GM12892 (cell line): ENCODE data around the gene RPL32.
"Not testable (repeated sequence)": the region's sequence is repeated elsewhere in the genome, so short reads cannot be mapped to it uniquely, and the experiment has no call there.

ENCODE experiments used
- DNase-seq: peaks from one replicate; pipeline ENCODE4 v3.0.0; 2011; ENCODE audit not compliant: insufficient read length
- FAIRE-seq: peaks from 2 replicates; lab custom pipeline; 2011; peaks lifted over from hg19 to GRCh38; lab: Jason Lieb, UNC
- POLR2A ChIP-seq: IDR thresholded peaks from 2 replicates; pipeline ENCODE4 v1.6.1; 2011; ENCODE audit warnings: low read depth, low read length, control low read depth
- POLR2AphosphoS5 ChIP-seq: IDR thresholded peaks from 2 replicates; pipeline ENCODE4 v1.6.1; 2011; ENCODE audit warnings: low read depth, low read length, control low read depth
- TAF1 ChIP-seq: IDR thresholded peaks from 2 replicates; pipeline ENCODE4 v1.6.1; 2011; ENCODE audit warnings: low read depth, mild to moderate bottlenecking, control low read depth, low read length, borderline replicate concordance

The RPL32 gene

GRCh38 chr3:12861611-12862010 lies 20.2 kb upstream of the RPL32 start:
- DNase-seq (no peak), FAIRE-seq (no peak)
- TF ChIP-seq TAF1 (no peak), POLR2A (no peak), POLR2AphosphoS5 (no peak)

GRCh38 chr3:12859840-12860239 lies 18.5 kb upstream of the RPL32 start:
- FAIRE-seq, result no peak
- TF ChIP-seq POLR2A (no peak), POLR2AphosphoS5 (no peak), TAF1 (no peak)

GRCh38 chr3:12856626-12857025 lies 15.3 kb upstream of the RPL32 start:
- no peak for DNase-seq
- FAIRE-seq, result no peak
- TF ChIP-seq TAF1 (no peak), POLR2AphosphoS5 (no peak), POLR2A (no peak)

More at GRCh38 chr3:12859840-12860239, 18.5 kb upstream of the RPL32 start:
- no peak for DNase-seq

- TF ChIP-seq POLR2A (no peak), POLR2AphosphoS5 (no peak), TAF1 (no peak)
- DNase-seq (no peak), FAIRE-seq (no peak)
These were observed 13.2 kb upstream of the RPL32 start for GRCh38 chr3:12854565-12854964.

DNA sequence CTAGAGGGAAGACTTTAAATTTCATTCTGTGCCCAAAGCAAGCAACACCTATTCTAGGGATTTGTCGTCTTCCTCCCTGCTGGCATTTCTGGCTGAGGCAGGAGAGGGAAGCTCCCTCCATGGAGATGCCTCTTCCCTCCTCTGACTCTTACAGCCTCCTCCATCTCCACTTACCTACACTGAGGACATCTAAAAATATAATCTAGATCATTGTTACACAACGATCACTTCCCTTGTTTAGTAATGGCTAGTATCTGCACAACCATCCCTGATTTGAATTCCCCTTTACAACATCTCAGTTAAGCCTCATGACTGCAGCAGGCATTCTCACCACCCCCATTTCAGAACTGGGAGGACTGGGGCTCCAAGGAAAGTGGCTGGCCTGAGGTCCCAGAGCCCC lies 12.5 kb upstream of the RPL32 start:
- not testable (repeated sequence) for FAIRE-seq, DNase-seq

- TF ChIP-seq TAF1 (no peak), POLR2AphosphoS5 (no peak), POLR2A (no peak)
- DNase-seq (no peak), FAIRE-seq (no peak)
These were observed 10.8 kb upstream of the RPL32 start for GRCh38 chr3:12852201-12852600.

DNA sequence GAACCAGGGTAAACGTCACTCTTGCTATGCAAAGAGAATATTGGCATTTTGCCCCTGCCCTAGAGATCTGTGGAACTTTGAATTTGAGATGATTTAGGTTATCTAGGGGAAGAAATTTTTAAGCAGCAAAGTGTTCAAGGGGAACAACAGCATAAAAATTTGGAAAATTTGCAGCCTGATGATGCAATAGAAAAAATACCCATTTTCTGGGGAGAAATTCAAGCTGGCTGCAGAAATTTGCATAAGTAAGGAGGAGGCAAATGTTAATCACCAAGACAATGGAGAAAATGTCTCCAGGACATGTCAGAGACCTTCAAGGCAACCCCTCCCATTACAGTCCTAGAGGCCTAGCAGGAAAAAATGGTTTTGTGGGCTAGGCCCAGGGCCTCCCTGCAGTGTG lies 4.4 kb upstream of the RPL32 start:
- no peak for FAIRE-seq

GRCh38 chr3:12842469-12842868 lies 1.1 kb upstream of the RPL32 start:
- TF ChIP-seq POLR2A (no peak), POLR2AphosphoS5 (no peak), TAF1 (no peak)
- DNase-seq (no peak), FAIRE-seq (no peak)

More for the DNA sequence above, 4.4 kb upstream of the RPL32 start:
- TF ChIP-seq POLR2A (no peak), TAF1 (no peak), POLR2AphosphoS5 (no peak)
- no peak for DNase-seq

DNA sequence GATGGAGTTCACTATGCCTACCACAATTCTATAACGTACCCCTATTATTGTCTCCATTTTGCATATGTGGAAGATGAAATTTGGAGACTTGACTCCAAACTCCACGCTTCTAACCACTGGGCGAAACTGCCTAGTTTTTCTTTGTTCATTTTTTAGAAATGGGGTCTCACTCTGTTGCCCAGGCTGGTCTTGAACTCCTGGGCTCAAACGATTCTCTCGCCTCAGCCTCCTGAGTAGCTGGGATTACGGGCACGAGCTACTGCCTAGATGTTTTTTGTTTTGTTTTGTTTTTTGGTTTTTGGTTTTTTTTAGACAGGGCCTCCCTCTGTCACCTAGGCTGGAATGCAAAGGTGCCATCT lies 584 bp upstream of the RPL32 start:
- DNase-seq (no peak), FAIRE-seq (no peak)
- no peak for TF ChIP-seq POLR2AphosphoS5
- TF ChIP-seq POLR2A, result no peak
- TF ChIP-seq TAF1, result no peak

DNA sequence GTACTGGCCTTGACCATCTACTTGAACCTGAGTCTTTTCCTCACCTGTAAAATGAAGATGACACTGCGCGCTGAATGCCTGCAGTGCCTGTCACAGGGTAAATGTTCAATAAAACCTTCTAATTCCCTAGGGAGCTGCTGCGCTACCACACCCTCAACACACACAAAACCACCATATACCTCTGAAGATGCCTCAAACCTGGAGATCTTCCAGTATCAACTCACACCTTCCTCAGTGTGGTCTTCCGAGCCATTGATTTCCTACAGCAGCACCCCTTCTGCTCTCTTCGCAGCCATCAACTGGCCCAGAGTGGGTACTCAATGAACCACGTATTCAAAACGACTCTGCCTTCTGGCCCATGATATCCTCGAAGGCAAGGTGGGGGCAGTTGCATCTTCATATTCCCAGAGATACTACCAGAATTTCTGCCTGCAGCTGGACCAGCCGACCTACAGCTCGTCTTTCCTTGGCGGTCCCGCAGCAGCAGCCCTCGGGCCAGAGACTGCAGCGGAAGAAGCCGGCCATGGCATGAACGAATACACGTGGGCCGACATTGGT lies 695 bp downstream of the RPL32 start:
- TF ChIP-seq POLR2A (no peak), TAF1 (no peak)
- no peak for DNase-seq
- FAIRE-seq, result no peak

GRCh38 chr3:12840148-12840547 lies 1.2 kb downstream of the RPL32 start:
- not testable (repeated sequence) for DNase-seq, FAIRE-seq

GRCh38 chr3:12839156-12839946 lies 2.0 kb downstream of the RPL32 start:
- TF ChIP-seq POLR2AphosphoS5 (no peak), TAF1 (no peak), POLR2A (no peak)
- DNase-seq (no peak), FAIRE-seq (no peak)
